SK-N-SH treated with all-trans-retinoic acid at 6 μM for 48 hours (cell line): ENCODE results near the gene IMMP2L.

ENCODE experiments used
- ATAC-seq: fragments of 200-7000 bp; cut with Tn5 transposase; 3 replicates; pipeline ENCODE4 v1.9.1; 2020; ENCODE audit warnings: mild to moderate bottlenecking, moderate library complexity
- ARNTL ChIP-seq: fragments of 450-650 bp; formaldehyde crosslinking; IDR thresholded peaks from 2 replicates; pipeline ENCODE4 v1.5.0; 2020; ENCODE audit warnings: low read depth, mild to moderate bottlenecking, moderate library complexity, borderline replicate concordance
- BACH2 ChIP-seq: fragments of 250-450 bp; sonication (Bioruptor Pico); IDR thresholded peaks from 2 replicates; pipeline ENCODE4 v1.9.0; 2021; ENCODE audit warnings: mild to moderate bottlenecking, borderline replicate concordance
- CSDC2 ChIP-seq: fragments of 250-450 bp; sonication (Bioruptor Pico); IDR thresholded peaks from 2 replicates; pipeline ENCODE4 v1.5.0; 2020; ENCODE audit warnings: mild to moderate bottlenecking, moderate library complexity
- ESRRG ChIP-seq: fragments of 250-450 bp; sonication (Bioruptor Pico); IDR thresholded peaks from 2 replicates; pipeline ENCODE4 v1.6.1; 2021; ENCODE audit warnings: mild to moderate bottlenecking
- GLIS3 ChIP-seq: fragments of 250-450 bp; sonication (Bioruptor Pico); IDR thresholded peaks from 2 replicates; pipeline ENCODE4 v1.5.0; 2020; ENCODE audit warnings: mild to moderate bottlenecking, moderate library complexity
- ISL1 ChIP-seq: fragments of 250-450 bp; sonication (Bioruptor Pico); IDR thresholded peaks from 2 replicates; pipeline ENCODE4 v2.1.2; 2022; ENCODE audit warnings: mild to moderate bottlenecking, moderate library complexity
- OSR1 ChIP-seq: fragments of 250-450 bp; sonication (Bioruptor Pico); IDR thresholded peaks from 2 replicates; pipeline ENCODE4 v1.8.0; 2022; ENCODE audit warnings: moderate library complexity, mild to moderate bottlenecking, inconsistent platforms
- SNAI2 ChIP-seq: fragments of 250-450 bp; sonication (Bioruptor Pico); IDR thresholded peaks from 2 replicates; pipeline ENCODE4 v1.5.0; 2020; ENCODE audit warnings: mild to moderate bottlenecking, moderate library complexity
- TCF4 ChIP-seq: fragments of 250-450 bp; sonication (Bioruptor Pico); IDR thresholded peaks from 2 replicates; pipeline ENCODE4 v1.8.0; 2021; ENCODE audit warnings: mild to moderate bottlenecking, moderate library complexity, borderline replicate concordance
- ZFP3 ChIP-seq: fragments of 250-450 bp; sonication (Bioruptor Pico); IDR thresholded peaks from 2 replicates; pipeline ENCODE4 v1.5.0; 2020; ENCODE audit warnings: mild to moderate bottlenecking, moderate library complexity
- ZFP30 ChIP-seq: fragments of 450-650 bp; formaldehyde crosslinking; IDR thresholded peaks from 2 replicates; pipeline ENCODE4 v1.5.0; 2022; ENCODE audit warnings: mild to moderate bottlenecking, moderate library complexity
- ZNF565 ChIP-seq: fragments of 450-650 bp; formaldehyde crosslinking; conservative IDR thresholded peaks from 2 replicates; pipeline ENCODE4 v1.5.0; 2020; ENCODE audit warnings: low read depth, mild to moderate bottlenecking, moderate library complexity
- ZNF70 ChIP-seq: fragments of 450-650 bp; formaldehyde crosslinking; IDR thresholded peaks from 2 replicates; pipeline ENCODE4 v1.5.0; 2020; ENCODE audit warnings: mild to moderate bottlenecking, moderate library complexity
- ZNF8 ChIP-seq: fragments of 450-650 bp; formaldehyde crosslinking; IDR thresholded peaks from 2 replicates; pipeline ENCODE4 v1.5.0; 2020; ENCODE audit warnings: mild to moderate bottlenecking, moderate library complexity
- TF ChIP-seq, protein P1 (sequence below): fragments of 250-450 bp; sonication (Bioruptor Pico); IDR thresholded peaks from 2 replicates; pipeline ENCODE4 v1.8.0; 2021; ENCODE audit warnings: low read depth, mild to moderate bottlenecking, moderate library complexity, borderline replicate concordance
- TF ChIP-seq, protein P2 (sequence below): fragments of 250-450 bp; sonication (Bioruptor Pico); IDR thresholded peaks from 2 replicates; pipeline ENCODE4 v1.8.0; 2020; ENCODE audit warnings: mild to moderate bottlenecking, moderate library complexity, borderline replicate concordance
- TF ChIP-seq, protein P3 (sequence below): fragments of 250-450 bp; sonication (Bioruptor Pico); IDR thresholded peaks from 2 replicates; pipeline ENCODE4 v1.5.0; 2020; ENCODE audit warnings: mild to moderate bottlenecking, moderate library complexity
- TF ChIP-seq, protein P4 (sequence below): fragments of 250-450 bp; sonication (Bioruptor Pico); IDR thresholded peaks from 2 replicates; pipeline ENCODE4 v1.5.1; 2021; ENCODE audit warnings: mild to moderate bottlenecking, moderate library complexity
- TF ChIP-seq, protein P5 (sequence below): fragments of 250-450 bp; sonication (Bioruptor Pico); IDR thresholded peaks from 2 replicates; pipeline ENCODE4 v1.5.1; 2020; ENCODE audit warnings: low read depth, mild to moderate bottlenecking, moderate library complexity

Gene IMMP2L

DNA sequence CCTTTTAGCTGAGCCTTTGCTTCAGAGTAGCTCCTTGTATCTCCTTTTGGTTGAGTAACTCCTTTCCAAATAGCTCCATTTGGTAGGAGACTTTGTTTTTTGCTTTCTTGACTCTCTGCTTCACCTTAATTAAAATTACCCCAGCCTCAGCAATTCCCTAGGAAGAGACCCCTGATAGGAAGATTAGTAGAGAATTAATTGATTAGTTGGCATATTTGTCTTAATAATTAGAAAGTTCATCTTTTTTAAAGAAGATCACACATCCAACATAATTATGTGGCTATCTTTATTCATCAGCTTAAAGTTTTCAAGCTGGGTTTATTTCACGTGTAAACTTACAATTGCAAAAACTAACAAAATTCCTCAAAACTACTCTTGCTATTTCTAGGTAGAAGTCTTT lies 352.2 kb downstream of the IMMP2L start:
- TF ChIP-seq BACH2 (CRISPR knock-in tag) (no peak), ARNTL (no peak), TCF4 (CRISPR knock-in tag) (no peak), ZNF8 (CRISPR knock-in tag) (no peak), ZFP3 (CRISPR knock-in tag) (no peak), ZNF565 (no peak), ISL1 (no peak), ZFP30 (CRISPR knock-in tag) (no peak), CSDC2 (CRISPR knock-in tag) (no peak), GLIS3 (CRISPR knock-in tag) (no peak), OSR1 (CRISPR knock-in tag) (no peak)
- TF ChIP-seq, protein P1, sequence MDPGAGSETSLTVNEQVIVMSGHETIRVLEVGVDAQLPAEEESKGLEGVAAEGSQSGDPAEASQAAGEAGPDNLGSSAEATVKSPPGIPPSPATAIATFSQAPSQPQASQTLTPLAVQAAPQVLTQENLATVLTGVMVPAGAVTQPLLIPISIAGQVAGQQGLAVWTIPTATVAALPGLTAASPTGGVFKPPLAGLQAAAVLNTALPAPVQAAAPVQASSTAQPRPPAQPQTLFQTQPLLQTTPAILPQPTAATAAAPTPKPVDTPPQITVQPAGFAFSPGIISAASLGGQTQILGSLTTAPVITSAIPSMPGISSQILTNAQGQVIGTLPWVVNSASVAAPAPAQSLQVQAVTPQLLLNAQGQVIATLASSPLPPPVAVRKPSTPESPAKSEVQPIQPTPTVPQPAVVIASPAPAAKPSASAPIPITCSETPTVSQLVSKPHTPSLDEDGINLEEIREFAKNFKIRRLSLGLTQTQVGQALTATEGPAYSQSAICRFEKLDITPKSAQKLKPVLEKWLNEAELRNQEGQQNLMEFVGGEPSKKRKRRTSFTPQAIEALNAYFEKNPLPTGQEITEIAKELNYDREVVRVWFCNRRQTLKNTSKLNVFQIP (CRISPR knock-in tag), result no peak
- TF ChIP-seq, protein P2, sequence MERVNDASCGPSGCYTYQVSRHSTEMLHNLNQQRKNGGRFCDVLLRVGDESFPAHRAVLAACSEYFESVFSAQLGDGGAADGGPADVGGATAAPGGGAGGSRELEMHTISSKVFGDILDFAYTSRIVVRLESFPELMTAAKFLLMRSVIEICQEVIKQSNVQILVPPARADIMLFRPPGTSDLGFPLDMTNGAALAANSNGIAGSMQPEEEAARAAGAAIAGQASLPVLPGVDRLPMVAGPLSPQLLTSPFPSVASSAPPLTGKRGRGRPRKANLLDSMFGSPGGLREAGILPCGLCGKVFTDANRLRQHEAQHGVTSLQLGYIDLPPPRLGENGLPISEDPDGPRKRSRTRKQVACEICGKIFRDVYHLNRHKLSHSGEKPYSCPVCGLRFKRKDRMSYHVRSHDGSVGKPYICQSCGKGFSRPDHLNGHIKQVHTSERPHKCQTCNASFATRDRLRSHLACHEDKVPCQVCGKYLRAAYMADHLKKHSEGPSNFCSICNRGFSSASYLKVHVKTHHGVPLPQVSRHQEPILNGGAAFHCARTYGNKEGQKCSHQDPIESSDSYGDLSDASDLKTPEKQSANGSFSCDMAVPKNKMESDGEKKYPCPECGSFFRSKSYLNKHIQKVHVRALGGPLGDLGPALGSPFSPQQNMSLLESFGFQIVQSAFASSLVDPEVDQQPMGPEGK, result no peak
- TF ChIP-seq, protein P3, sequence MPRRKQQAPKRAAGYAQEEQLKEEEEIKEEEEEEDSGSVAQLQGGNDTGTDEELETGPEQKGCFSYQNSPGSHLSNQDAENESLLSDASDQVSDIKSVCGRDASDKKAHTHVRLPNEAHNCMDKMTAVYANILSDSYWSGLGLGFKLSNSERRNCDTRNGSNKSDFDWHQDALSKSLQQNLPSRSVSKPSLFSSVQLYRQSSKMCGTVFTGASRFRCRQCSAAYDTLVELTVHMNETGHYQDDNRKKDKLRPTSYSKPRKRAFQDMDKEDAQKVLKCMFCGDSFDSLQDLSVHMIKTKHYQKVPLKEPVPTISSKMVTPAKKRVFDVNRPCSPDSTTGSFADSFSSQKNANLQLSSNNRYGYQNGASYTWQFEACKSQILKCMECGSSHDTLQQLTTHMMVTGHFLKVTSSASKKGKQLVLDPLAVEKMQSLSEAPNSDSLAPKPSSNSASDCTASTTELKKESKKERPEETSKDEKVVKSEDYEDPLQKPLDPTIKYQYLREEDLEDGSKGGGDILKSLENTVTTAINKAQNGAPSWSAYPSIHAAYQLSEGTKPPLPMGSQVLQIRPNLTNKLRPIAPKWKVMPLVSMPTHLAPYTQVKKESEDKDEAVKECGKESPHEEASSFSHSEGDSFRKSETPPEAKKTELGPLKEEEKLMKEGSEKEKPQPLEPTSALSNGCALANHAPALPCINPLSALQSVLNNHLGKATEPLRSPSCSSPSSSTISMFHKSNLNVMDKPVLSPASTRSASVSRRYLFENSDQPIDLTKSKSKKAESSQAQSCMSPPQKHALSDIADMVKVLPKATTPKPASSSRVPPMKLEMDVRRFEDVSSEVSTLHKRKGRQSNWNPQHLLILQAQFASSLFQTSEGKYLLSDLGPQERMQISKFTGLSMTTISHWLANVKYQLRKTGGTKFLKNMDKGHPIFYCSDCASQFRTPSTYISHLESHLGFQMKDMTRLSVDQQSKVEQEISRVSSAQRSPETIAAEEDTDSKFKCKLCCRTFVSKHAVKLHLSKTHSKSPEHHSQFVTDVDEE (CRISPR knock-in tag), result no peak
- TF ChIP-seq, all 23 proteins: peak for 0
- ATAC-seq, result no peak

DNA sequence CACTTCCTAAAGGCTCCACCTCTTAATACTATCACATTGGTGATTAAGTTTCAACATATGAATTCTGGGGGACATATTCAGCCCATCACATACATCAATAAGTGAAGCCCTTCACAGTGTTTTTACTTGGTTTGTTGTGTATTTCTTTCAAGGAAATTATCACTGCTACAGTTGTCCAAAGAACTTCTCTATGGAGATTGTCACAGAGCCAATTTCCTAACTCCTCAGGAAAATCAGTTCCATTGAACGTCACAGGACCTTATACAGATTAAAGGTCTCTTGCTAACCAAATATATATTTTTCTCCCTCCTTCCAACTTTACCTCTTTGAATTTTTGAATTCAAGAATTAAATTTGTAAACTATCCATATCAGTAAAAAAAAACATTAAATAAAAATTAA lies 357.0 kb downstream of the IMMP2L start:
- no peak for ATAC-seq
- TF ChIP-seq, protein P4, sequence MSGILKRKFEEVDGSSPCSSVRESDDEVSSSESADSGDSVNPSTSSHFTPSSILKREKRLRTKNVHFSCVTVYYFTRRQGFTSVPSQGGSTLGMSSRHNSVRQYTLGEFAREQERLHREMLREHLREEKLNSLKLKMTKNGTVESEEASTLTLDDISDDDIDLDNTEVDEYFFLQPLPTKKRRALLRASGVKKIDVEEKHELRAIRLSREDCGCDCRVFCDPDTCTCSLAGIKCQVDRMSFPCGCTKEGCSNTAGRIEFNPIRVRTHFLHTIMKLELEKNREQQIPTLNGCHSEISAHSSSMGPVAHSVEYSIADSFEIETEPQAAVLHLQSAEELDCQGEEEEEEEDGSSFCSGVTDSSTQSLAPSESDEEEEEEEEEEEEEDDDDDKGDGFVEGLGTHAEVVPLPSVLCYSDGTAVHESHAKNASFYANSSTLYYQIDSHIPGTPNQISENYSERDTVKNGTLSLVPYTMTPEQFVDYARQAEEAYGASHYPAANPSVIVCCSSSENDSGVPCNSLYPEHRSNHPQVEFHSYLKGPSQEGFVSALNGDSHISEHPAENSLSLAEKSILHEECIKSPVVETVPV (CRISPR knock-in tag), result no peak
- no peak for TF ChIP-seq ESRRG (CRISPR knock-in tag)
- no peak for TF ChIP-seq ZNF70 (CRISPR knock-in tag)
- TF ChIP-seq, all 23 proteins: peak for 0

DNA sequence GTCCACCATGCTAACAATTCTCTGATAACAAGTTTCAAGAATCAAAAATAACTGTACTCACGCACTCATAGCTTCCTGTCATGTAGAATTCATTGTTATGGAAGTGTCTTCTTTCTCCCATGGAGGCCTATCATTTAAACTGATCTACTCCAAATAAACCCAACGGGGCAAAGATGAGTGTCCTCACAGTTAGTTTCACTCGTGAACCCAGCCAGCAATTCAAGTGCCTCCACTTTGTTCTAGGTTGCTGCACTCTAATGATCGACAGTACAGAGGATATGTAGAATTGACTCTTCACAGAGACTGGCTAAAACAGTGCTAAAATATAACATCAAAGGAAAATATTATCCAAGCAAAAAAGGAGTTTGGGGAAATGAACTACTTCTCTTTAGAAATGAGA lies 360.0 kb downstream of the IMMP2L start:
- TF ChIP-seq ZNF8 (CRISPR knock-in tag) (no peak), ZNF70 (CRISPR knock-in tag) (no peak), GLIS3 (CRISPR knock-in tag) (no peak), SNAI2 (CRISPR knock-in tag) (no peak), OSR1 (CRISPR knock-in tag) (no peak), ZFP30 (CRISPR knock-in tag) (no peak), ZFP3 (CRISPR knock-in tag) (no peak), ZNF565 (no peak), ARNTL (no peak)
- TF ChIP-seq, protein P1 (CRISPR knock-in tag), result no peak
- TF ChIP-seq, protein P2, result no peak
- TF ChIP-seq, protein P4 (CRISPR knock-in tag), result no peak
- TF ChIP-seq, protein P5, sequence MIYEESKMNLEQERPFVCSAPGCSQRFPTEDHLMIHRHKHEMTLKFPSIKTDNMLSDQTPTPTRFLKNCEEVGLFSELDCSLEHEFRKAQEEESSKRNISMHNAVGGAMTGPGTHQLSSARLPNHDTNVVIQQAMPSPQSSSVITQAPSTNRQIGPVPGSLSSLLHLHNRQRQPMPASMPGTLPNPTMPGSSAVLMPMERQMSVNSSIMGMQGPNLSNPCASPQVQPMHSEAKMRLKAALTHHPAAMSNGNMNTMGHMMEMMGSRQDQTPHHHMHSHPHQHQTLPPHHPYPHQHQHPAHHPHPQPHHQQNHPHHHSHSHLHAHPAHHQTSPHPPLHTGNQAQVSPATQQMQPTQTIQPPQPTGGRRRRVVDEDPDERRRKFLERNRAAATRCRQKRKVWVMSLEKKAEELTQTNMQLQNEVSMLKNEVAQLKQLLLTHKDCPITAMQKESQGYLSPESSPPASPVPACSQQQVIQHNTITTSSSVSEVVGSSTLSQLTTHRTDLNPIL (CRISPR knock-in tag), result no peak
- TF ChIP-seq, all 23 proteins: peak for 0
- ATAC-seq, result no peak
